ENCODE measurements around the gene CTSV.

- TF ChIP-seq CTCF (IDR thresholded peaks at IDR 0.05), result no peak
- peak in 1 of 2 donors; percentile 11 for TF ChIP-seq POLR2A (IDR thresholded peaks at IDR 0.05)
- TF ChIP-seq POLR2AphosphoS5 (IDR thresholded peaks at IDR 0.05; ENCODE audit: insufficient read depth in 1 of 2, low read depth in 1 of 2), result peak; percentile 73 to 74
Observed at GRCh38 chr9:97038611-97039513, at the start of gene CTSV.
